Measurements from ENCODE around the gene CFHR4.

Gene CFHR4

GRCh38 chr1:196856053-196856452, 31.8 kb upstream of the CFHR4 start:
- CTCF ChIA-PET = no interaction called here
- TF ChIP-seq ZNF513 (tag by site-specific recombination; IDR thresholded peaks at IDR 0.05) (no peak), YY1 (tag by site-specific recombination; IDR thresholded peaks at IDR 0.05) (no peak), ATF2 (tag by site-specific recombination; IDR thresholded peaks at IDR 0.05; ENCODE audit: low read depth) (no peak), ZNF423 (tag by site-specific recombination; IDR thresholded peaks at IDR 0.05) (no peak), AEBP2 (tag by site-specific recombination; IDR thresholded peaks at IDR 0.05; ENCODE audit: borderline replicate concordance) (no peak), ZNF280D (tag by site-specific recombination; IDR thresholded peaks at IDR 0.05) (no peak)

GRCh38 chr1:196857188-196857587, 30.7 kb upstream of the CFHR4 start:
- Histone ChIP-seq H3K4me1 (ENCODE audit: control insufficient read depth, insufficient read depth, low read length) (no peaks in the 10 kb centered on the region), H3K36me3 (ENCODE audit: control insufficient read depth in 2 of 2, insufficient read depth in 1 of 2, low read length in 2 of 2) (no peaks in the 10 kb centered on the region), H3K27ac (ENCODE audit: extremely low read depth, low read depth, low read length) (no peak overlapping the region), H3K9me3 (ENCODE audit: control insufficient read depth, insufficient read depth, low read depth, low read length) (no peaks in the 10 kb centered on the region), H3K4me3 (ENCODE audit: low read depth, low read length) (no peak overlapping the region)
- TF ChIP-seq ZNF292 (tag by site-specific recombination; IDR thresholded peaks at IDR 0.05; ENCODE audit: borderline replicate concordance, low read depth) = no peak
- TF ChIP-seq SCRT2 (tag by site-specific recombination; IDR thresholded peaks at IDR 0.05) = no peak
- TF ChIP-seq ZNF37A (tag by site-specific recombination; IDR thresholded peaks at IDR 0.05) = no peak
- TF ChIP-seq ZNF560 (tag by site-specific recombination; IDR thresholded peaks at IDR 0.05; ENCODE audit: borderline replicate concordance) = no peak
- ChIA-PET CTCF (no interaction called here), POLR2A (interaction anchor here (0.6 kb wide), 1 partner anchor 499 kb away, joined by 3 read pairs; no protein-coding TSS in a partner anchor)

More at GRCh38 chr1:196856053-196856452, 31.8 kb upstream of the CFHR4 start:
- H3K36me3 ChIP-seq (ENCODE audit: control insufficient read depth in 2 of 2, insufficient read depth in 1 of 2, low read length in 2 of 2) = no peaks in the 10 kb centered on the region
- H3K9me3 ChIP-seq (ENCODE audit: control insufficient read depth, insufficient read depth, low read depth, low read length) = no peaks in the 10 kb centered on the region
- H3K4me3 ChIP-seq (ENCODE audit: low read depth, low read length) = no peak overlapping the region
- POLR2A ChIA-PET = no interaction called here
- H3K4me1 ChIP-seq (ENCODE audit: control insufficient read depth, insufficient read depth, low read length) = no peaks in the 10 kb centered on the region
- no peak overlapping the region for H3K27ac ChIP-seq (ENCODE audit: extremely low read depth, low read depth, low read length)

DNA sequence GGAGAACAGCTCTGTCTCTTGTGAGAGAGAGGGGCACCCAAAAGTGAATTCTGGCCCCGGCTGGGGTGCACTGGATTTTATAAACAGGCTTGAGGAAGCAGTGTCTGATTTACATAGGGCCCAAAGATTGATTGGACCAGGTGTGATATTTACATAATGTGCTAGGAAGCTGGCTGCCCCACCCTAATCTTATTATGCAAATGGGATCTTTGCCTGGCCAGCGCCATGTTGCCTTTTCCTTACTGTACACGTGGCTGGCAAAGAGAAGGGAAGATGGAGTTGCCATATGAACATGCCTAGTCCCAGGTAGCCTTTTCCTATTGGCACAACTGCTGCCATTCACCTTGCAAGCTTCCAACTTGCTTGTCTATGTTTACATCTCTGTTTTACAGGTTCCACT, 29.0 kb upstream of the CFHR4 start:
- H3K27ac ChIP-seq (ENCODE audit: extremely low read depth, low read depth, low read length) = no peak overlapping the region
- no peaks in the 10 kb centered on the region for H3K9me3 ChIP-seq (ENCODE audit: control insufficient read depth, insufficient read depth, low read depth, low read length)
- no peak for TF ChIP-seq ZNF701 (tag by site-specific recombination; IDR thresholded peaks at IDR 0.05)
- TF ChIP-seq ZNF433 (tag by site-specific recombination; IDR thresholded peaks at IDR 0.05; ENCODE audit: low read depth) = no peak
- no peak for TF ChIP-seq YY1 (tag by site-specific recombination; IDR thresholded peaks at IDR 0.05)
- TF ChIP-seq ZNF837 (tag by site-specific recombination; IDR thresholded peaks at IDR 0.05) = no peak
- no peak for TF ChIP-seq ZNF155 (tag by site-specific recombination; IDR thresholded peaks at IDR 0.05)
- TF ChIP-seq ELK4 (IDR thresholded peaks at IDR 0.05; ENCODE audit: borderline replicate concordance, low read depth, low read length) = no peak
- TF ChIP-seq ZNF530 (tag by site-specific recombination; IDR thresholded peaks at IDR 0.05; ENCODE audit: low read depth) = no peak
- H3K4me3 ChIP-seq (ENCODE audit: low read depth, low read length) = no peak overlapping the region
- H3K4me1 ChIP-seq (ENCODE audit: control insufficient read depth, insufficient read depth, low read length) = no peaks in the 10 kb centered on the region
- no peaks in the 10 kb centered on the region for H3K36me3 ChIP-seq (ENCODE audit: control insufficient read depth in 2 of 2, insufficient read depth in 1 of 2, low read length in 2 of 2)
- ChIA-PET CTCF (no interaction called here), POLR2A (no interaction called here)

All from HEK293 (cell line).